Subcutaneous abdominal adipose tissue (tissue), 5 donors: ENCODE data around the gene APOL5.
"Not testable (repeated sequence)": the region's sequence is repeated elsewhere in the genome, so short reads cannot be mapped to it uniquely, and the experiment has no call there.

Experiments
- H3K27ac ChIP-seq: one replicate; pipeline ENCODE4 v1.7.0; 2013; ENCODE audit warnings: low read depth, mild to moderate bottlenecking, inconsistent platforms, low read length, moderate library complexity
- H3K27me3 ChIP-seq, 5 donors: one replicate each; pipeline ENCODE4 v1.7.0; 2013; ENCODE audit warnings: low read length in 5 of 5, inconsistent platforms in 1 of 5; ENCODE audit not compliant: control insufficient read depth in 5 of 5, insufficient read depth in 4 of 5
- H3K36me3 ChIP-seq, 5 donors: one replicate each; pipeline ENCODE4 v1.7.0; 2013; ENCODE audit warnings: low read length in 5 of 5; ENCODE audit not compliant: control insufficient read depth in 5 of 5, insufficient read depth in 5 of 5
- H3K4me1 ChIP-seq, 5 donors: one replicate each; pipeline ENCODE4 v1.7.0; 2013; ENCODE audit warnings: low read length in 5 of 5, mild to moderate bottlenecking in 3 of 5, moderate library complexity in 1 of 5; ENCODE audit not compliant: control insufficient read depth in 5 of 5, insufficient read depth in 5 of 5
- H3K4me3 ChIP-seq, 5 donors: one replicate each; pipeline ENCODE4 v1.7.0; 2013; ENCODE audit warnings: low read length in 5 of 5, low read depth in 1 of 5
- H3K9ac ChIP-seq, 5 donors: one replicate each; pipeline ENCODE4 v1.7.0; 2013; ENCODE audit warnings: low read length in 5 of 5, mild to moderate bottlenecking in 4 of 5, moderate library complexity in 3 of 5
- H3K9me3 ChIP-seq, 5 donors: one replicate each; pipeline ENCODE4 v1.7.0; 2013; ENCODE audit warnings: low read length in 5 of 5; ENCODE audit not compliant: control insufficient read depth in 5 of 5
- donor health status: healthy.
- donor health status: healthy.
- donor health status: healthy.
- donor health status: healthy.
- donor health status: healthy.

The APOL5 gene

DNA sequence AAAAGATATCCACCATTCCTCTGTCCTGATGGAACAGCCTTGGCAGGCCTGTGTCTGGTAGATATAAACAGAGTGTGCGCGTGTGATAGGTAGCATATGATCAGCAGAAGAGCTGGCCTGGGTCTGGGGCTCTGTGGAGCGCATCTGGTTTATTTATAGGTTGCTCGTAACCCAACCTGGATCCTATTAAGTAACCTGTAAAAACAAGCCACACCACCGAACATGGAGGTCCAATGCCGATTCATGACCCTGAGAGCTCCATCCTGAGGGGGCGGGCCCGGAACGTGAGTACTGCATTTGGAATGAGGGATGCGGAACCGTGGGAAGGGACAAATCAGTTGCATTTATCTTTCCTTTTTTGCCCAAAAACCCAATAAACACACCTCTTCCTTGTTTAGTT, 31.9 kb upstream of the APOL5 start:
- no peaks in the 10 kb centered on the region for H3K27me3 ChIP-seq
- H3K27ac ChIP-seq = no peak overlapping the region
- no peaks in the 10 kb centered on the region for H3K36me3 ChIP-seq
- H3K9ac ChIP-seq = no peak overlapping the region
- H3K9me3 ChIP-seq = peaks cover 0 to 3% (median 0%) of the 10 kb centered on the region in 5 donors
- H3K4me3 ChIP-seq = no peak overlapping the region
- H3K4me1 ChIP-seq = no peaks in the 10 kb centered on the region

DNA sequence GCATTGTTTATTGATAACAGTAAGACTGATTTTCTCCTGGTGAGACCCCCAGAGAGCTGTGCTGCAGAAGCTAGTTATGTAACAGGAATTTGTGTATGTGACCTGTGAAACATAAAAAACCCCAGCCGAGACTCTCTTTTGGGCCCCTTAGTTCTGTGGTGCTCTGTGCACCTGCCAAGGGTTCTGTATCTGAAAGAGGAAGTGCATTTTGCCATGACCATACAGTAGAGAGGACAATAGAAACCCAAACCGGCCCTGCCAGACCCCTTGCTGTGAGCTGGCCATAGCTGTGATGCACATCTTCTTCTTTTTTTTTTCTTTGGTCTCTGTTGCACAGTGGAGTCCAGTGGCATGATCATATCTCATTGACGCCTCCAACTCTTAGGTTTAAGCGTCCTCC, 31.4 kb upstream of the APOL5 start:
- Histone ChIP-seq H3K9me3 (peaks cover 0 to 3% (median 0%) of the 10 kb centered on the region in 5 donors), H3K27ac (no peak overlapping the region), H3K9ac (no peak overlapping the region), H3K36me3 (no peaks in the 10 kb centered on the region), H3K4me1 (no peaks in the 10 kb centered on the region), H3K27me3 (no peaks in the 10 kb centered on the region), H3K4me3 (no peak overlapping the region)

DNA sequence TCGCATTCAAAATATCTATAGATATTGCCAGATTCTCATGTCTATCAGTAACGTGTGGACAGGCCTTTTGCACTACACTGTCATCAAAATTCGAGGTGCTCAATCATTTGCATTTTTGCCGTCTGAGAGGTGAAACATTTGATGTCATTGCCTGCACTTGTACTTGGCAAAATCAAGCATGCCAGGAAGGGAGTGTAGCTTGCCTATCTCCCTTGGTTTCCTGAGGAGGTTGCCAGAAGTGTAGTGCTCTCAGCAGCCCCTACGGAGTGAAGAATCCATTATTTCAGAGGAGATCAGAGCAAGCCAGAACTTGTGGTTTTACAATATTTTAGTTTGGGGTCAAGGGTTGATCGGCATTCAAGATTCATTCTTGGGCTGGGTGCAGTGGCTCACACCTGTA, 30.2 kb upstream of the APOL5 start:
- H3K27me3 ChIP-seq = no peaks in the 10 kb centered on the region

DNA sequence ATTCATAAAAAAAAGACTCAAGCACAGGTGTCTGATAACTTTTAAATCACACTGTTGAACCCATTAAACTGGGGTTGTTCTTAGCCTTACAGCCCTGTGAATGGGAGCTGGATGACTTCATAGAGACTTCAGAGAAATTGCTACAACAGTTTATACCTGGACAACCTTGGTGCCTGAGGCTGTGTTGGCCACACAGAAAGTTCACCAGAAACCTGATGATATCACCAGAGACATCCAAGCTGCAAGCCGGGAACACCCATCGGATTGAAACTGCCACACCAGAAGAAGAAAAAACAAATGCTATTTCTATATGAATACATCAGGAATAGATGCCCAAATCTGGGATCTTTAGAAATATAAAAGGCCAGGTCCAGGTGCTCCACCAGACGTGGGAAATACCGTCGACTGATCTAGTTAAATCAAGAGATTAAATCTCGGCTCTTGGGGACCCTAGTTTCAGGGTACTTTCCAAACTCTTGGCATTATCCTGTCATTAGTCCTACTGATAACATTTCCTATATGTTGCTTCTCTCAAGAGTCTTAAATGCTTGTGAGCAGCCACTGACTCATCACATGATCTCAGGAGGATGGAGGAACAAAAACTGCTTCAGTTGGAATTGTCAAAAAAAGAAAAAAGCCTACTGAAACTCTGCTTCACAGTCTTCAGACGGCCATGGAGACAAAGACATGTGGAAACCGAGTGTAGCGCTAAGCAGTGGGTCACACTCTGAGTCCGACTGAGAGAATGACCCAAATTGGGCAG, 28.6 kb upstream of the APOL5 start:
- peaks cover 0 to 3% (median 0%) of the 10 kb centered on the region in 5 donors for H3K9me3 ChIP-seq
- H3K36me3 ChIP-seq = no peaks in the 10 kb centered on the region
- no peak overlapping the region for H3K9ac ChIP-seq
- H3K4me1 ChIP-seq = no peaks in the 10 kb centered on the region
- no peak overlapping the region for H3K27ac ChIP-seq
- no peaks in the 10 kb centered on the region for H3K27me3 ChIP-seq
- H3K4me3 ChIP-seq = no peak overlapping the region

More for the DNA sequence above, 30.2 kb upstream of the APOL5 start:
- no peak overlapping the region for H3K27ac ChIP-seq
- H3K36me3 ChIP-seq = no peaks in the 10 kb centered on the region
- no peak overlapping the region for H3K9ac ChIP-seq
- H3K4me3 ChIP-seq = no peak overlapping the region
- peaks cover 0 to 3% (median 0%) of the 10 kb centered on the region in 5 donors for H3K9me3 ChIP-seq
- no peaks in the 10 kb centered on the region for H3K4me1 ChIP-seq

DNA sequence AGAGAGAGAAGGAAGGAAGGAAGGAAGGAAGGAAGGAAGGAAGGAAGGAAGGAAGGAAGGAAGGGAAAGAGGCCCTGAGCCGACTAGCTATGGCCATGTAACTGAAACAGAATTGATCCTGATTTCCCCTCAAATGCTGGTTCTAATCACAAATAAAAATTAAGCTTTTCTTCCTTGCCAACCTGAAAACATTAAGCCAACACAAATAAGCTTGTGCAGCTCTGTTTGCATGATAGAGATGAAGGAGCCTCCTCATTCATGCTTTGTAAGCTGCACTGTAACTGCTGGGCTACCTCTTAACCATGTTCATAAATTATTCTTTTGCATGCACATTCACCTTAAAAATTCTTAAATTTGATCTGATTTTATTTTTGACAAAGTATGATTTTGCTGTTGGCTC, 27.7 kb upstream of the APOL5 start:
- Histone ChIP-seq H3K4me1 (no peaks in the 10 kb centered on the region), H3K36me3 (no peaks in the 10 kb centered on the region), H3K27ac (no peak overlapping the region), H3K9me3 (peaks cover 0 to 3% (median 0%) of the 10 kb centered on the region in 5 donors), H3K9ac (no peak overlapping the region), H3K27me3 (no peaks in the 10 kb centered on the region), H3K4me3 (no peak overlapping the region)

DNA sequence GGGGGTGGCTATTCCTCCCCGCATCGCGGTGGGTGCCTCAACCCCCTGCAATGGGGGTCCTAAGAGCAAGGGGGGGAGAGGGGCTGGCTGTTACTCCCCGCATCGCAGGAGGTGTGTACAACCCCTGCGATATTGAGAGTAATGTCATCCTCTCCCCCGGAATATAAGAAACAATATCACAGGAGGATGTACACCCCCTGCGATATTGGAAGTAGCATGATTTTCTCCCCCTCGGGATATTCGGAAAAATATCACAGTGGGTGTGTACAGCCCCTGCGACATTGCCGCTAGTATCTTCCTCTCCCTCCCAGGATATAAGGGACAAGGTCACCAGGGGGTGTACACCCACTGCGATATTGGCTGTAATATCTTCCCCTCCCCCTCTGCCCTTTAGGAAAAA, 22.5 kb upstream of the APOL5 start:
- Histone ChIP-seq H3K4me1 (no peaks in the 10 kb centered on the region), H3K27ac (no peak overlapping the region), H3K36me3 (no peaks in the 10 kb centered on the region), H3K4me3 (no peak overlapping the region), H3K9ac (no peak overlapping the region), H3K9me3 (no peaks in the 10 kb centered on the region), H3K27me3 (no peaks in the 10 kb centered on the region)

DNA sequence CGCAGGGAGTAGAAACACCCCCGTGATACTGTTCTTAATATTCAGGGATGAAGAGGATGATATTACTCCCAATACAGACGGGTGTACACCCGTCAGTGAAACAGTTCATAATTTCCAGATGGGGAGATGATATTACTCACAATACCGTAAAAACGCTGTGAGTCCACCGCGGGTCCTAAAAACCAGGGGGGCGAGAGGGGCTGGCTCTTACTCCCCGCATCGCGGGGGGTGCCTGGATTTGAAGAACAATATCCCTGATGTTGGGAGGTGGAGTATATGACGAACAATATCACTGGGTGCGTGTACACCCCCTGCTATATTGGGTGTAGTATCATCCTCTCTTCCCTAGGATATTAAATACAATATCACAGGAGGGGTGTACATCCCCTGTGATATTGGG, 20.5 kb upstream of the APOL5 start:
- no peaks in the 10 kb centered on the region for H3K27me3 ChIP-seq
- no peaks in the 10 kb centered on the region for H3K36me3 ChIP-seq
- H3K9ac ChIP-seq = no peak overlapping the region
- no peak overlapping the region for H3K27ac ChIP-seq
- no peak overlapping the region for H3K4me3 ChIP-seq
- no peaks in the 10 kb centered on the region for H3K4me1 ChIP-seq
- no peaks in the 10 kb centered on the region for H3K9me3 ChIP-seq

DNA sequence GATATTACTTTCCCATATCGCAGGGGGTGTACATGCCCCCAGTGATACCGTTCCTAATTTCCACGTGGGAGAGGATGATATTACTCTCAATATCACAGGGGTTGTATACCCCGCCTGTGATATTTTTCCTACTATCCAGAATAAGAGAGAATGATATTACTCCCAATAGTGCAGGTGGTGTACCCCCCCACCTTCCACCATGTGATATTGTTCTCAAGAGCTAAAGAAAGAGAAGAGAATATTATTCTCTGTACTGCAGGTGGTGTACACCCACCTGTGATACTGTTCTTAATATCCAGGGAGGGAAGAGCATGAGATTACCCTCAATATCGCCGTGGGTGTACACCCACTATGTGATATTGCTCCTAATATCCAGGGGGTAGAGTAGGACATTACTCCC, 17.8 kb upstream of the APOL5 start:
- H3K4me3 ChIP-seq, H3K4me1 ChIP-seq, H3K27ac ChIP-seq, H3K27me3 ChIP-seq, H3K9me3 ChIP-seq, H3K36me3 ChIP-seq, H3K9ac ChIP-seq: not testable (repeated sequence)

DNA sequence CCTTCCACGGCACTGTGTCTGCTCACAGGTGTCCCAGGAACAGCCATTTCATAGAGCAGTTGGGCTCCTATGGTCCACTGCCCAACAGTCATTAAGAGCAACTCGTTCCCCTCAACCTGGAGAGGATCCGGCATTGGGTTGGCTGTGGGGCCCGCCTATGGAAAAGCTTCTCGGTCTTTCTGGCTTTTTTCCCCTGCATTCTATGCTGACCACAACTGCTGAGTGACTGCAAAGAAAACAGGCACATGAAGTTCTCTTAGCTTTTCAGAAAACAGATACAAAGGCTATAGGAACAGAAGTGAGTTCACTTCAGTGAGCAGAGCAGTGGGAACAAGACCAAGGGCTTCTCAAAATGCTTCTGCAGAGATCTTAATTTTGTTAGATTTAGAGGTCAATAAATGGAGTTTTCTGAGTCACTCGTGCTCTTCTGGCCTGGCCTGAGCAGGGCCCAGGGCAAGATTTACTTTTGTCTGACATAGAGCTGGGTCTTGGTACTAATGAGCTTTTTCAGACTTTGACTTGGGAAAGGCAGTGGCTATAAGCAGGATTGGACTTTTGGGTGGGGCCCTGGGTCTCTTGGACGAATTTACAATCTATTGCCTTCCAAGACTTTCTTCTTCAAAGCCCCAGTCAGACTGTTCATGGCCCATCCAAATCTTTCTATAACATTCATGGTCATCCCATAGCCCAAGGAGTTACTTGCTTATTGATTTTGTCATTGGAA, 13.6 kb upstream of the APOL5 start:
- no peak overlapping the region for H3K9ac ChIP-seq
- H3K9me3 ChIP-seq = no peaks in the 10 kb centered on the region
- no peaks in the 10 kb centered on the region for H3K4me1 ChIP-seq
- H3K36me3 ChIP-seq = no peaks in the 10 kb centered on the region
- no peaks in the 10 kb centered on the region for H3K27me3 ChIP-seq
- no peak overlapping the region for H3K27ac ChIP-seq
- no peak overlapping the region for H3K4me3 ChIP-seq

DNA sequence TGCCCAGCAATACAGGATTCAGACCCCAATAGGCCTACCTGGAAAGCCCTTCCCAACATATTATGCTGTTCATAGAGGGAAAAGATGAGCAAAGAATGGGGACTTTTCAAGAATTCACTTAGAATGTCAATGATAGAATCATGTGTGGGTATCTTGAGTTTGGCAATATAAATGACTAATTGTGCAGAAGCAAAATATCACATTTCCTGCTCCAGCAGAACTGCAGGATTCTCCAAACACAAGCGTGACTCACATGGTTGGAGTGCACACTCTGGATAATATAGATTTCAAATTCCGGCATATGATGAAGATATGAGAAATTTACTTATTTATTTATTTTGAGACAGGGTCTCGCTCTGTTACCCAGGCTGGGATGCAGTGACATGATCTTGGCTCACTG, 12.5 kb upstream of the APOL5 start:
- Histone ChIP-seq H3K4me3 (no peak overlapping the region), H3K4me1 (no peaks in the 10 kb centered on the region), H3K9me3 (no peaks in the 10 kb centered on the region), H3K36me3 (no peaks in the 10 kb centered on the region), H3K27me3 (no peaks in the 10 kb centered on the region), H3K9ac (no peak overlapping the region), H3K27ac (no peak overlapping the region)
